HG03060 (cell line): Measurements from ENCODE around the gene ATP1A1.

Experiments used
- ATAC-seq: cut with Tn5 transposase; IDR thresholded peaks from one replicate; pipeline ENCODE4 v1.9.1; 2021; ENCODE audit warnings: low read depth, moderate number of reproducible peaks; ENCODE audit not compliant: unreplicated experiment

The ATP1A1 gene

DNA sequence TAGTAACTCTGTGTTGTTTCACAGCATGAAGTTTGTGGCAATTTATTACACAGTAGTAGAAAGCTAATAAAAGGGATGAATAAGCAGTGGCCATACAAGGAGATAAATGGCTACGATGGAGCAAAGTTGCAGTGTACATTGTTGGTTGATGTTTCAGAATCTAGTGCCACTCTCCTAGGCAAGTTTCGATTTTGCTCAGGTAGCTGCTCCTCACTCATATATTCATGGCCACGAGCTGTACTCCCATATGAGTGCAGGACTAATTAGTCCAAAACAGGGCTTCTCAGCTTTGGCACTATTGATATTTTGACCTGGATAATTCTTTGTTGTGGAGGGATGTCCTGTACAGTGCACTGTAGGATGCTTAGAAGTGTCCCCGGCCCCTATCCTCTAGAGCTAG, 30.0 kb upstream of the ATP1A1 start:
- ATAC-seq, result no peak

DNA sequence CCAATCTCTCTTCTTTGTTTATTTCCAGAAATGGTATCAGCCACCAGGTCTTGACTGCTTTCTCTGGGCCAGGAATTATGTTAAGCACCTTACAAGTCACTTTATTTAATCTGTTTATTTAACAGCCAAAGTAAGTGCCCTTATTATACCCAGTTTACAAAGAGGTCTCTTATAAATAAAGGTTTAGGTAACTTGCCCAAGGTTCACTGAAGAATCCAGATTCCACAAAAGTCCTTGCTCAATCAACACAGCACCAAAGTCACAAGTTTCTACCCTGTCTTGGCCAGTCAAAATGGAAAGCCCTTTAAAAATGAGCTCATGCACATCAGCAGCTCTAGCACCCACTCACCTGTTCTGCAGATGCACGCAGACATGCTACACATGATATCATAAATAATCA, 28.0 kb upstream of the ATP1A1 start:
- ATAC-seq, result no peak

DNA sequence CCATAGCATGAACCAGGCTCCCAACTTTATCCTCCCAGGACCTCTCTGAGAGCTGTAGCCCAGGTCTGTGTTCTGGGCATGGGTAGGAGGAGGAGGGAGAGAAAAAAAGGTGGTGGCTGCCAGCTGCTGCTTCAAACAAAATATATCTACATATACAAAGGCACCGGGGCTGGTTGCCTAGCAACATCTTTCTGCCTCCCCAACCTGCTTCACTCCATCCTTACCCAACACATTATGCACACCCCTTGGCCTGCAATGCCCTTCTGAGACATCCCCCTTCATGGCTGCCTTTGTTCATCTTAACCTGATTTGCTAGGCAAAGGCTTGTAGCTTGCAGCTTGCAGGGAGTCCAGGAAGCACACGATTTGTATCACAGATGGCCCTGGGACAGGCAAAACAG, 27.2 kb upstream of the ATP1A1 start:
- ATAC-seq, result no peak

DNA sequence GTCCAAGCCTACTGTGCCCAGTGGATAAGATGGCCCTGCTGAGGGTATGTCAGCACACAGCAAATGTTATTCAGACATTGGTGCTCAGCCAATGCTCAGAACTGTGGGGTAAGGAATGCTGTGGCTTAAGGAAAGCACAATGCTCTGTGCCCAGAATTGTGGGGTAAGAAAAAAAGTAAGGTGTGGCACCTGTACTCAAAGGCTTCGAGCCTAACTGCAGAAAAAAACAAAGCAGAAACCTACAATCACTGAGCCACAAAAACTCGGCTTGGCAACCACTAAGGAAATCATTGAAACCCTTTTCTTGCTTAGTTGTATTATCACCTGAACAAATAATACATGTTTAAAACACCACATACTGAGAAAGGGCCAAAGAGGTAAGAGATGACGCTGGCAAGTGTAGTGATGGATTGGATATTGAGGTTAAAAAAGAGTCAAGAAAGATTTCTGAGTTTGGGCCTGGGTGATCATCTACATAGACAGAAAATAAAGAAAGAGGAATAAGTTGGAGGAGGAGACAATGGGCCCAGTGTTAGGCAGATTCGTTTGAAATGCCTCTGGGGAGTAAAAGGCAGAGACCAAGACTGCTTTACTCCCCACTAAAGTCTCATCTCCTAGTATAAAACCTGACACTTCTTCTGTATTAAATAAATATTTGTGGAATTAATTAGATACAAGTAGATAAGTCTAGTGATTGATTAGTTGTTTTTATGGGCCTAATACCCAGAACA, 25.9 kb upstream of the ATP1A1 start:
- no peak for ATAC-seq

DNA sequence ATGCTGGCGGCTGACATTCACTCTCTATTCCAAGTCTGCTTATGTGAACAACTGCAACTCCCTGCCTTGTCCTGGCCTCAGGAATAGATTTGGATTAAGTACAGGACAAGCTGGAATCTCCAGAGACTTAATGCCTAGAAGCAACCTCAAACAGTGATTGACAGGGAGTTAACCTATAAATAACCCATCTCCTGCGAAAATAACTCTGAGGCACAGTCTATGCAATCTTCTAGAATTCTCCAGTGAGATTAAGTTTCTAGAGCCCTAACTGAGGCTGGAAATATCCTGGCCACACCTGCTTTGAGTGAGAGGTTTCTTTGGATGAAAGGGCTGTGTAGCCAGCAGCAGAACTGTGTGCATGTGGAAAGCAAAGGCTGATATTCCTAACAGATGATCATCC, 25.3 kb upstream of the ATP1A1 start:
- no peak for ATAC-seq

DNA sequence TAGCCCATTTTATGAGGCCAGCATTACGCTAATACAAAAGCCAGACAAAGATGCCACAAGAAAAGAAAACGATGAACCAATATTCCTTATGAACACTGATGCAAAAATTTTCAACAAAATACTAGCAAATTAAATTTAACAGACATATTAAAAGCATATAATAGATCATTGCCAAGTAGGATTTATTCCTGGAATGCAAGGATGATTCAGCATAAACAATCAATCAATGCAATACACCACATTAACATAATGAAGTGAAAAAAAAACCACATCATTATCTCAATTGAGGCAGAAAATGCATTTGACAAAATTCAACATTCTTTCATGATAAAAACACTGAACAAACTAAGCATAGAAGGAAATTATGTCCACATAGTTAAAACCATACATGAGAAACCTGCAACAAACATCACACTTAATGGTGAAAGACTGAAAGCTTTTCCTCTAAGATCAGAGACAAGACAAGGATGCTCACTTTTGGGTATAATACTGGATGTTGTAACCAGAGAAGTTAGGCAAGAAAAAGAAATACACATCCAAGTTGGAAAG, 22.9 kb upstream of the ATP1A1 start:
- no peak for ATAC-seq

DNA sequence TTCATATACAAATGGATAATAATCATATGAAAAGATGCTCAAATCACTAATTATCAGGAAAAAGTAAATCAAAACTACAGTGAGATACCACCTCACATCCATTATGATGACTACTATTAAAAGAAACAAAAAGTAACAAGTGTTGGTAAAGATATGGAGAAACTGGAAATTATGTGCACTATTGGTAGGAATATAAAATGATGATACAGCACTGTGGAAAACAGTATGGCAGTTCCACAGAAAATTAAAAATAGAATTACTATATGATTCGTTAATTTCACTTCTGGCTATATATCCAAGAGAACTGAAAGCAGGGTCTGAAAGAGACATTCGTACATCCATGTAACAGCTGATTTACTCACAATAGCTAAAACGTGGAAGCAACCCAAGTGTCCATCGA, 21.1 kb upstream of the ATP1A1 start:
- no peak for ATAC-seq

DNA sequence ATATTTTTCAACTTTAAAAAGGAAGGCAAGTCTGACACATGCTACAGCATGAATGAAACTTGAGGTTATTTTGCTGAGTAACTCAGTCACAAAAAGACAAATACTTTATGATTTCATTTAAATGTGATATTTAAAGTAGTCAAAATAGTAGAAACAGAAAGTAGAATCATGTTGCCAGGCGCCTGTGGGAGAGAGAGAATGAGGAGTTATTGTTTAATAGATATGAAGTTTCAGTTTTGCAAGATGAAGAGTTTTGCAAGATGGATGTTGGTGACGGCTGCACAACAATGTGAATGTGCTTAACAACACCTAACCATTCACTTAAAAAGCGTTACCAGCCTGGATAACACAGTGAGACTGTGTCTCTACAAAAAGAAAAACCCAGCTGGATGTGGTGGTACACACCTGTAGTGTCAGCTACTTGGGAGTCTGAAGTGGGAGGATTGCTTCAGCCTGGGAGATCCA, 20.7 kb upstream of the ATP1A1 start:
- ATAC-seq, result no peak

DNA sequence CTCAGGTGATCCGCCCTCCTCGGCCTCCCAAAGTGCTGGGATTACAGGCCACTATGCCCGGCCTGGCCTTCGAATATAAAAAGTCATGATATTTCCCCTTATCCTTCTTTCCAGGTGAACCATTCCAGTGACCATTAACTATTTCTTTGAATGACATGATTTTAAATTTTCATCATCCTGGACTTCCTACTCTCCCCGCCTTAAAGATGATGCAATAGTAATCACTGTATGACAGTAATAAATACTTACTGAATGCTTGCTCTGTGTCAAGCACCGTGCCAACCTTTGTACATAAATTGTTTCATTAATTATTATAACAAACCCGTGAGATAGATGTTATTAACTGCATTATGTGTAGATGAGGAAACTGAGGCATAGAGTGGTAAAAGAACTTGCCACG, 19.9 kb upstream of the ATP1A1 start:
- no peak for ATAC-seq

DNA sequence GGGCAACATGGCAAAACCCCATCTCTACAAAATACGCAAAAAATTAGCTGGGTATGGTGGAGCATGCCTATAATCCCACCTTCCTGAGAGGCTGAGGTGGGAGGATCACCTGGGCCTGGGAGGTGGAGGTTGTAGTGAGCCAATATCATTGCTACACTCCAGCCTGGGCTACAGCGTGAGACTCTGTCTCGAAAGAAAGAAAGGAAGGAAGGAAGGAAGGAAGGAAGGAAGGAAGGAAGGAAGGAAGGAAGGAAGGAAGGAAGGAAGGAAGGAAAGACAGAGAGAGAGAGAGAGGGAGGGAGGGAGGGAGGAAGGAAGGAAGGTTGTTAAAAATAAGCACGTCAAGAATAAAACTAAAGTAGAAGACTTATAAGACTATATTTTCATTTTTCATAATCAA, 17.0 kb upstream of the ATP1A1 start:
- no peak for ATAC-seq

DNA sequence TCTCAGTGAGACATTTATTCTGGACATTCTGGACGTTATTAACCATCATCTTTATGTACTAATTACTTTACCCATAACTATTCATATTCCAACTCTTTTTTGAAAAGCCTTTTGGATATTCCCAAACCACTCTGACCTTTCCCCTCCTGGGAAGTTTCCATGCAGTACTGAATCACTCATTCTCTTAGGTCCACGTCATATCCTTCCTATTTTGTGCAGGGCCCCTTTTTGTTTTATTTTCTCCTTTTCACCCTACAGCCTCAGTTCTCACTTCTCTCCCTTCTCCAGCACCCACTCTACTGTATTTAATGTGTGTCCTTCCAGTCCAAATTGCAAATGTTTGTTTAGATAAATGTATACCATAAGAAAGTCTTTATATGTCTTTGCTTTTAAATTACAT, 16.4 kb upstream of the ATP1A1 start:
- ATAC-seq, result no peak

DNA sequence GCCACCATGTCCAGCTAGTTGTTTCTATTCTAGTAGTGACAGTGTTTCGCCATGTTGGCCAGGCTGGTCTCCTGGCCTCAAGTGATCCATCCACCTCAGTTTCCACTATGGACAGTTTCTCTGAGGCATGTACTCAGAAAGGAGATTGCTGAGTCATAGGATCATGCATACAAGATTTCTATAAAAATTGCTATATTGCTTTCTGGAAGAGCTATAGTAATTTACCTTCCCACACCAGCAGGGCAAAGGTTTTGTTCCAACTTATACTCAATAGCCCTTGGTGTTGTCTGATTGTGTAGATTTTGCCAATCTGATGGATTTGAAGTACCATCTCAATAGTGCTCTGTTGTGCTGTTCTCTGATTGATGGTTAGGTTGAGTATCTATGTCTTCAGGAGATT, 15.6 kb upstream of the ATP1A1 start:
- ATAC-seq, result no peak

DNA sequence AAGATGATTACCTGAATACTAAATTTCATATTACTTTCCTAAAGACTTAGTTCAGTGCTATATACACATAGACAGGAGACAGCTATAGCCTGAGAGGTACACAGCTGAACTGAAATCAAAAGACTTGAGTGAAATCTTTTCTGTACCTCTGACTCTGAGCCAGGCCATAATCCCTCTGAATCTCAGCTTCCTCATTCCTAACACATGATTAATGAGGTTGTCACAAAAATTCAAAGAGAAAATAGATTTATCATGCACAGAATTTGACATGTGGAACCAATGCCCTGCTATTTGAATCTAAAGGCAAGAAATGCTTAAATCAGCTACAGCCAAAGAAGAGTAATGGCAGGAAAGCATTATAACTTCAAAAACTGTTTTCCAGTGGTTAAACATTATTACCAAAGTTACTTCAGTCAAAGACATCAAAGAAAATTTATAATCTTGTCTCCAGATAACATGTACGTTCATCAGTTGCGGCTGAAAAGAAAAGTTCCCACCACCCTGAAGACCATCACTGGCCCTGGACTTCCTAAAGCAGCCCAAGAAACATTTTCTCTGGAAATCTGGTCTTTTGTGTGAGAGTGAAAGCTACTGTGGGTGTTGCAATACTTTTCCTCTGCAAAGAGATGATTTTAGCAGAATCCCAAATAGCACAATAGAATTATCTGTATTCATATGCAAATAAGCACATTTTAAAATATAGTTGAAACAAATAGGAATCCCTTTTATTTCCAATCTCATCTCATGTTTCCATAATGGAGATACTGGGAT, 13.8 kb upstream of the ATP1A1 start:
- ATAC-seq, result no peak

DNA sequence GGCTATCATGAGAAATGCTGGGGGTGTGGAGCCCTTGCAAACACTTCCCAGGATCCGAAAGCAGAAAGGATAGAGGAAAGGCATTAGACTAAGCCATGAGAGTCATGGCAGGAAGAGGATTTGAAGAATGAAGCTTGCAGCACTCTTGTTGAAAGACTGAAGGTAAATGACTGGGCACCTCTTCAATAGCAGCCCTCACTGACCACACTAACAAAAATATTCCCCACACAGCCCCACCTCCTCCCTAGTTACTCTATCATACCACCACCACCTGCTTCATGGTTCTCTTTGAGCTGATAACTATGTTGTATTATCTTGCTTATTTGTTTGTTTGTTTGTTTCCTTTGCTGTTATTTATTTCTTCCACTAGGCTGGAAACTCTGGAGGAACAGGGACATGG, 13.2 kb upstream of the ATP1A1 start:
- no peak for ATAC-seq

DNA sequence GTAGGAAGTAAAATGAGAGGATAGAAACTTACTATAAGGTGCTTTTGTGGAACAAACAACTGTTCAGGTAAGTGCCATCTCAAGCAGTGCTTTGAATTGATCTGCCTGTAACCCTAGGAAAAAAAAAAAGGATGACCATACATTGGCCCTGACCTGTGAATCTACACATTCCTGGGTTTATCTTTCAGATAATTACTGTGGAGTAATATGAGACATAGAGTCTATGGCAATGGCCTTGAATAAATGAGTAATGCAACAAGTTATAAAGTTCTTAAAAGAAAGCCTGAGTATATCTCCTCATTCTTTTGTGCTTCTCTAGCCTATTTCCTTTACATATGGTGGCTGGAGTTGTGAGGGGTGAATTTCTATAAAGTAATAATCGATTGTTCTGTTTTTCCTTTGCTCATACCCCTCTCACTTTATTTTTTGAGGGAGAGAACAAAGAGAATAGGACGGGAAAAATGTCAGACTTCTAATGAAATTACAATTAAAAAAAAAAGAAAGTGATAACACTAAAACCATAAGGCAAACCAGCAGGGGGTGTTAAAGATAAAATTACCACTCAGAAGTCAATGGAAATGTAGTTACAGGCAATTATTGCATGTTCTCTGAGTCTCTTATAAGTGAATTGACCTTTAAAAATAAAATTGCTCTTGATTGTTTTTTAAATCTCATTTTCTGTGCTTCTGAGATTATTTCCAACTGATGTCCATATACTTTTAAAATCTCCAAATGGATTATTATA, 12.4 kb upstream of the ATP1A1 start:
- ATAC-seq, result no peak

DNA sequence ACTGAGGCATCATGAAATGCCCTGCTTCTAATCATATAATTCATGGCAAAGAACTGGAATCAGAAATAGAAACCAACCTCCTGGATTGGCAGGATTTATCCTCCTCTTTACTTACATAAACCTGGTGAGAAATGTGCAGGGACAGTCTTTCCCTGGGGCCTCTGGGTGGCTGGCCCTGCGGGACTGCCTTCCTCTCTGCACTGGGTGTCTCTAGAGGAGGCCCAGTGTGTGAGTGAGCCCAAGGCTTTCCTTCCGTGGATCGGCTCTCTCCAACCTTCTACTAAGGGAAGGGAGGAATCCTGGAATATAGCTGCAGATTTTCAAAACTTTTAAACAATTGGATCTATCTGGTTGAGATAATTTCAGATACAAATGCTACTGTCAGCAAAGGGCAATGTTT, 11.4 kb upstream of the ATP1A1 start:
- no peak for ATAC-seq

DNA sequence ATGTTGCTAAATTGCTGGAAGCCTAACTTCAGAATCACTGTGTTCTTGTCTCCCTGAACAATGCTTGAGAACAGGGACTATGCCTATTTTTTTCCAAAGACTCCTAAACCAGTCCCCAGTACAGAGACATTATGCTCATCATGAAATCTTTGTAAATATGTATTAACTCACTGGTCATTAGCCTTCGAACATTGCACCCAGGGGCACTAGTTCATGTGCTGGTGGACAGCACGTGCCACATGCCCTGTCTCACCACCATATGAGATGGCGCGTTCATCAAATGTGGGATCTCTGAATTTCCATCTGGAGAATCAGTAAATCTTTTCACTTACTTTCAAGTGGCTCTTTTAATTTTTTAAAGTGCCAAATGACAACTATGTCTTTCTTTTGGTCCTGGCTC, 11.0 kb upstream of the ATP1A1 start:
- ATAC-seq, result no peak

DNA sequence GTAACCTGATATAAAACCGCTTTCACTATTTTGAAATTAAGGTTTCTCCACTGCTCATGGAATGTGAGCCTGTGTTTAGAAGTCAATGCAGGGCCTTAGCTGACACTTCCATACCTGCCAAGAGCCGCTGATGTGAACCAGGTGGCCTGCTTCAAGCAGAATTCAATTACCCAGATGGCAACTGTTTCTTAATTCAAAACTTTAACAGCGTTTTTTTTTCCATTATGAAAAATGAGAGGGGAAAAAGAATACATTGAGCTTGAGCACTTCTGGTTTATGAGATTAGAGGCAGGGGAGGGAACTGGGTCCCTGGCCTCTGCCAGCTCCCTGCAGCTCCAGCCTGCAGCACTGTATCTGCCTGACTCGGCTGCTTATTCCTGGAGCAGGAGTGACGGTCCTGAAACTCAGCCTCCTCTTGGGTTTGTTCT, 7.7 kb upstream of the ATP1A1 start:
- ATAC-seq, result no peak

DNA sequence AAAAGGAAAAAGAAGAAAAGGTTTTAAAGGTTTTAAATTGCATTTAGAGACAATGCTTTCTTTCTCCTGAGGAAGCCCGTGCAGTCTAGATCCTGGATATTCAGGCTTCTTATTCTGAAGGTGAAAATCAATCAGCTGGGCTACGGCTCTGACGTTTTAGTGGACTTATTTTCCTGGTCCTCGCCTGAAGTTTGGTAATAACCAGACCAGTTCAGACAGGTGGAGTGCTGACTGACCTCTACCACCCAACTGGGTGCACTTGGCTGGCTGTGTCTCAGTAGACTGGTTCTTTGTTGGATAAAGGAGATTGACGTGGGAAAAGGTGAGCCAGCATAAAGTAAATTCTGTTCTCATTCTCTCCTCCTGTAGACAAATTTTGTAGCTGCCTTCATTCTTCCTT, 7.2 kb upstream of the ATP1A1 start:
- no peak for ATAC-seq

DNA sequence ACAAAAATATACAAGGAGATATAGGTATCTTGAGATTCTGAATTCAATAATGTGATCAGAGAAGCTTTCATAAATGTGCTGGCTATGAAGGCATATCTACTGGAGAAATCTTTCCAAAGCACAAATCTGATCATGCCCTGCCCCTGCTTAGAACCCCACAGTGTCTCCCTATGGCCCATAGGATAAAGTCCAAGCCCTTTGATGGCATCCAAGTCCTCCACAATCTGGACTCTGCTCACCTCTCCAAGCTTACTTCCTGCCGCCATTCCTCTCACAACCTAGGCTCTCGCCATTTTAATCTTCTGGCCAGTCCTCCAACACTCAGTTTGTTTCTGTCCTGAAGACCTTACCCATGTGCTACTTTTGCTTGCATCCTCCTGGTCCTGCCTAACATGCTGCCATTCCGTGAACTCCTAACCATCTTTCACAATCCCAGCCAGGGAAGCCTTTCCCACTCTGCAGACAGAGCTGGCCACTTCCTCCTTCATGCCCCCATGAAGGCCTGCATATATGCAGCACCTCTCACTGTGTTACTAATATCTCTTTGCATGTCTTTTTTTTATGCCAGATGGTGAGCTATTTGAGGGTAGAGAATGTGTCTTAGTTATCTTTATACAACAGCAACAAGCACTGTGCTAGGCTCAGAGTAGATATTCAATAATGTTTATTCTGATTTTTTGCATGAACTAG, 5.6 kb upstream of the ATP1A1 start:
- ATAC-seq, result no peak

DNA sequence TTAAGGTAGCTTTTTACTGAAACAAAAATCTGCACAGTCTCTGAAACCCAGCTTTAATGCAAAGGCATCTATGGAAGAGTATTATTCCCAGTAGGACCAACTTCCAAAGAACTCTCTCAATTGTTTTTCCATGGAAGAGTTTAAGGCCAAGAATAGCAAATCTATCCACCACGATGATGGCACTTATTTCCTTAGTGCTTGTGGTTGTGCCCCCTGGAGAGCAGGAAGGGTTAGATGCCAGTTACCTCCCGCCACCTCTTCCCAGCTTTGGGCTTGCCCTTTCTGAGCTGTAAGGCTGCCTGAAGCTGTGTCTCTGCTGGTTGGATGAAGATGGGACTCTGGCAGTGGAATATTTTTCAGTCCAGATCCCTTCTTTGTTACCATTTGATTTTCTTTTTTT, 4.8 kb upstream of the ATP1A1 start:
- ATAC-seq, result no peak
